Measurements from ENCODE around the gene CLEC19A. TPM values are rescaled to one million over a fixed set of nuclear protein-coding genes. Genes with fewer than 3 reads are reported as not detected.

The CLEC19A gene
- total RNA-seq, 2 experiments from 2014 or later = not detected

GRCh38 chr16:19323596-19323995 is 38.1 kb downstream of the CLEC19A start:
- ChIA-PET POLR2A (interaction anchor here (0.6 kb wide), 1 partner anchor 94 kb away, joined by 3 read pairs; the partner anchor contains the start of gene TMC5), CTCF (ENCODE audit: unreplicated experiment) (no interaction called here)
- 0 out of 2 replicates have a peak, but pooled peaks cover 3% of the 10 kb centered on the region for H3K9me3 ChIP-seq (ENCODE audit: low read length)
- no TSS peak for BruUV-seq (replicated peaks)
- H3K4me1 ChIP-seq (ENCODE audit: insufficient read depth, low read length, poor library complexity, severe bottlenecking) = no peaks in the 10 kb centered on the region
- H4K20me1 ChIP-seq (ENCODE audit: insufficient read depth, low read length) = no peaks in the 10 kb centered on the region
- H2AFZ ChIP-seq (ENCODE audit: low read length) = no peak overlapping the region
- intact Hi-C loops (cut with micrococcal nuclease; ENCODE audit: unreplicated experiment) = no loop called here
- H3K36me3 ChIP-seq (ENCODE audit: insufficient read depth, low read length) = no peaks in the 10 kb centered on the region
- H3K79me2 ChIP-seq (ENCODE audit: insufficient read depth, low read depth, low read length) = no peaks in the 10 kb centered on the region
- no peak overlapping the region for H3K27ac ChIP-seq (ENCODE audit: low read depth, low read length, poor library complexity, severe bottlenecking)
- TF ChIP-seq EZH2phosphoT487 (IDR thresholded peaks at IDR 0.05; ENCODE audit: borderline replicate concordance, low read depth, low read length) = no peak
- no peak overlapping the region for H3K4me2 ChIP-seq (ENCODE audit: low read length)
- DNase-seq (ENCODE audit: low spot score) = no peak
- no peak overlapping the region for H3K4me3 ChIP-seq (ENCODE audit: low read depth, low read length, poor library complexity, severe bottlenecking)
- no peaks in the 10 kb centered on the region for H3K9me2 ChIP-seq (ENCODE audit: insufficient read depth, low read length)

- Histone ChIP-seq H3K36me3 (ENCODE audit: insufficient read depth, low read length) (no peaks in the 10 kb centered on the region), H3K79me2 (ENCODE audit: insufficient read depth, low read depth, low read length) (no peaks in the 10 kb centered on the region), H3K27ac (ENCODE audit: low read depth, low read length, poor library complexity, severe bottlenecking) (no peak overlapping the region), H2AFZ (ENCODE audit: low read length) (no peak overlapping the region), H3K4me2 (ENCODE audit: low read length) (no peak overlapping the region), H3K4me3 (ENCODE audit: low read depth, low read length, poor library complexity, severe bottlenecking) (no peak overlapping the region), H4K20me1 (ENCODE audit: insufficient read depth, low read length) (no peaks in the 10 kb centered on the region), H3K9me2 (ENCODE audit: insufficient read depth, low read length) (no peaks in the 10 kb centered on the region), H3K9me3 (ENCODE audit: low read length) (0 out of 2 replicates have a peak, but pooled peaks cover 3% of the 10 kb centered on the region), H3K4me1 (ENCODE audit: insufficient read depth, low read length, poor library complexity, severe bottlenecking) (peaks cover 5% of the 10 kb centered on the region)
- TF ChIP-seq CTCF (conservative IDR thresholded peaks at IDR 0.05; ENCODE audit: low read length) (no peak), EZH2phosphoT487 (IDR thresholded peaks at IDR 0.05; ENCODE audit: borderline replicate concordance, low read depth, low read length) (no peak)
- ChIA-PET POLR2A (interaction anchor here (0.7 kb wide), 1 partner anchor 114 kb away, joined by 7 read pairs; no protein-coding TSS in a partner anchor), CTCF (ENCODE audit: unreplicated experiment) (no interaction called here)
- DNase-seq (ENCODE audit: low spot score) = no peak
- intact Hi-C loops (cut with micrococcal nuclease; ENCODE audit: unreplicated experiment) = no loop called here
- no TSS peak for BruUV-seq (replicated peaks)
Observed at GRCh38 chr16:19328364-19328763, 42.8 kb downstream of the CLEC19A start.

GRCh38 chr16:19329932-19330331 is 44.4 kb downstream of the CLEC19A start:
- Histone ChIP-seq H2AFZ (ENCODE audit: low read length) (no peak overlapping the region), H3K4me2 (ENCODE audit: low read length) (no peak overlapping the region), H3K36me3 (ENCODE audit: insufficient read depth, low read length) (no peaks in the 10 kb centered on the region), H4K20me1 (ENCODE audit: insufficient read depth, low read length) (no peaks in the 10 kb centered on the region), H3K79me2 (ENCODE audit: insufficient read depth, low read depth, low read length) (no peaks in the 10 kb centered on the region), H3K9me3 (ENCODE audit: low read length) (0 out of 2 replicates have a peak, but pooled peaks cover 3% of the 10 kb centered on the region), H3K4me1 (ENCODE audit: insufficient read depth, low read length, poor library complexity, severe bottlenecking) (peaks cover 5% of the 10 kb centered on the region), H3K9me2 (ENCODE audit: insufficient read depth, low read length) (no peaks in the 10 kb centered on the region), H3K27ac (ENCODE audit: low read depth, low read length, poor library complexity, severe bottlenecking) (no peak overlapping the region), H3K4me3 (ENCODE audit: low read depth, low read length, poor library complexity, severe bottlenecking) (no peak overlapping the region)
- intact Hi-C loops (cut with micrococcal nuclease; ENCODE audit: unreplicated experiment) = no loop called here
- no peak for TF ChIP-seq EZH2phosphoT487 (IDR thresholded peaks at IDR 0.05; ENCODE audit: borderline replicate concordance, low read depth, low read length)
- TF ChIP-seq CTCF (conservative IDR thresholded peaks at IDR 0.05; ENCODE audit: low read length) = no peak
- ChIA-PET CTCF (ENCODE audit: unreplicated experiment) (no interaction called here), POLR2A (no interaction called here)
- no peak for DNase-seq (ENCODE audit: low spot score)
- BruUV-seq (replicated peaks) = no TSS peak

Data from OCI-LY7 (cell line).